GM19023 (cell line): Measurements from ENCODE around the gene ADGRB3.
"Not testable (repeated sequence)": the region's sequence is repeated elsewhere in the genome, so short reads cannot be mapped to it uniquely, and the experiment has no call there.

ENCODE experiments used
- ATAC-seq: cut with Tn5 transposase; IDR thresholded peaks from one replicate; pipeline ENCODE4 v1.9.1; 2021; ENCODE audit warnings: mild to moderate bottlenecking, moderate library complexity; ENCODE audit not compliant: unreplicated experiment

Gene ADGRB3

DNA sequence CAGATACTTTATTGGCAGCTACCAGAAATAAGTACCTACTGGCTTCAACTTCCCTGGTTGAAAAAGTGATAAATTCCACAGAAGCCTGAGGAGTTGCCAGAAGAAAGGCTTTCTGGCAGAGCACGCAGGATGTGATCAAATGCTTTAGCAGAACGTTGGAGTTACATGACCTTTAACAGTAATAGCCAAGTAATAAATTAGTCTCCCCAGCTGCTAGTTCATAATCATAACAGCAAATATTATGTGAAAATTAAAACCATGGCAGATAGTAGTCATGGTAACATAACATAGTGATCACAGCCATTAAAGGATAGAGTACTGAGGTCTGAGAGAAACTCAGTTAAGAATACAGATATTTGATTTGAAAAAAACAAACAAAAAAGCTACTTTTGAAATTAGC lies 567.7 kb downstream of the ADGRB3 start:
- no peak for ATAC-seq

DNA sequence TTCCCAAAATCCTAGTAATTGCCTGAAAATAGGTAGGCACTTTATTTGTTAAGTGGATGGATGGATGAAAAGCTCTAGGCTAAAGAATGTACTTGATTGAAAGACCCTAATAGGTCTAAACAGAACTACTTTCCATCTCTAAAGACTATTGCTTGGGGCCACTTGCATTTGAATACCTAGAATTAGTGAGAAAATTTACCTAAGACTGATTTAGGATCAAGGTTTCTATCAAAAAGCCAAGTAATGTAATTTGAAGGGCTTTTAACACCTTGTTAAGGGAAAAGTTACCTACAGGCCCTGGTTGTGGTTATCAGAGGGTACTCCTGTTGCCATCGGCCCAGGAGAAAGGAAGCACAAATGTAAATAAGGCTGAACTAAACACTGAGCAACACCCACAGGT lies 581.0 kb downstream of the ADGRB3 start:
- ATAC-seq = no peak

DNA sequence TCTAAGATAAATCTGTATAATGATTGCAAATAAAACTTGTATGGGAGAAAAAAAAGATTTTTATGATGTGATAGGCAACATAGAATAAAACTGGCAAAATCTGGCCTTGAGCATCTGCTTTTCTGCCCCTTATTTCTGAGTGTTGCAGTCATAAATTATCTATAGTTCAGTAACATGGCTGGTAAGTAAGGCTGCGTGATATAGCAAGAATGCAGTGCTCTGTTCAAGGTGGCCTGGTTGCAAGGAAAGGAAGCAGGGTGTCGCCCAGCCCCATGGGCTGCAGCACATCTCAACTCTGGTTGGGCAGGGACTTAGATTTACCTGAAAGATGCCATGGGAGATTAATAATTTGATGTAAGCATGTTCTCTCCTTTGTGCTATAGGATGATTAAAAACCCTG lies 582.3 kb downstream of the ADGRB3 start:
- ATAC-seq = no peak

DNA sequence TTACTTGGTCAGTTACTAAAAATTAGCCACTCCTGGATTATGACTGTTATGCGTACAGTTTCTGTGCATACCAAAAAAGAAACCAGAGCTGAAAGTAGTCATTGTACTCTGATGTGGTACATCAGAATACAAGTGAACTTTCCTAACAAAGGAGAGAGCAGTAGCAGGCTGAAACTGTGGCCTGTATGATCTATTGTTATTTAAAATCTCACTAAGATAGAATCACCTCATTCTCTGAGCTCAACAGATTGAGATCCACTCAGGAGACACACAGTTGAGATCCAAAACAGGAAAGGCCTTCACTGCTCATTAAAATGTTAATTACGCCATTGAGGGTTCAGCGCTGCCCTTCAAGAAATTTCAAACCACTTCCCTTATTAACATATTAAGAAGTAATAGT lies 585.3 kb downstream of the ADGRB3 start:
- no peak for ATAC-seq

DNA sequence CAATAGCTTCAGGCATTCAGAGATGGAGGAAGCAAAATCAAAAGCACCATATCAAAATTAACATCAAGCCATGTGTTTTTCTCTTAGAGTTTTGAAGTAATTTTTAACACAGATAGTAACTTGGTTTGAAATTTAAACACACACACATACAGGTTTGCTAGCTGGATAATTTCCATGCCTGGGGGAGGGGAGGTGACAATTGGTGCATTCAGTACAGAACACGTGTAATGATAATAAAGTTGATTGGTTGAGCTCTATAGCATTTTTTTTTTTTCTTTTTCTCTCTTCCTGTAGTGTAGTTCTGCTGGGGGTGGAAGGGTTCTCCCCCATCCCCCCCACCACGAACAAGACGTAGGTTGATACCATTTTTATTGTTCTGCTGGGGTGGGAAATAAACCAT lies 596.9 kb downstream of the ADGRB3 start:
- no peak for ATAC-seq

DNA sequence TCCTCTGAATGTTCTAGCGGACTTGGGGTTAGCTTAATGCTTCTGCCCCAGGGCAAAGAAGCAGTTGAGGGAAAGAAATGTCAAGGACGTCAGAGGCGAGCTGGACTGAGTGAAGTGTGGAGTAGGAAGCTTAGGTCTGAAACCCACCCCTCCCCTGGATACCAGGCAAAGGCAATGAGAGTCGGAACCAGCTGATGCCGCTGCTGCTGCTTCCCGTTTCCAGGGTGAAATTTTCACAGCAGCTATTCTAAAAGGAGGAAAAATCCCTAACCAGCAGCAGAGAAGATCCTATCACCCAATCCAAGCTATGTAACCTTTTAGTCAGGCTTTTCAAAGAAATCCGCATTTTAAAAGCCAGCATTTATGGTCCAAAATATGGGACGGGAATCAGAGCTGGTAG lies 597.4 kb downstream of the ADGRB3 start:
- peak; percentile 14 for ATAC-seq

DNA sequence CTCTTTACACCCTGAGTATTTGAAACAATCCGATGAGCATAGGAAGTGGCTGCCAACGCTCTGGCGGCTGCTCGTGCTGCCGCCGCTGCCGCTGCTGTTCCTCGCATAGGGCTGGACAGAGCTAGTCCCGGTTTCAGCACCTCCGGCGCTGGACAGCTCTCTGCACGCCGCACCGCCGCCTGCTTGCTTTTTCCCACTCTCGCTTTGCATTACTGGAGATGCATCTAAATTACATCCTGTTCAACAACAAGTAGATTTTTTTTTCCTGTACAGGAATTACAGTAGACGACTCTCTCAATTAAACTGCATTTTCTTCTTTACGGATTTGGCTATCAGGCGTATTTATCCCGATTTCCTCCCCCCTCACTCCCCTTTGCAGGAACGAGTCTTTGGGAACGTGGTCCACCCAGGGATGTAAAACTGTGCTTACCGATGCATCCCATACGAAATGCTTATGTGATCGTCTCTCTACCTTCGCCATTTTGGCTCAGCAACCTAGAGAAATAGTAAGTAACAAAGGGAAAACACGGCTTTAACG lies 597.9 kb downstream of the ADGRB3 start:
- ATAC-seq = peak; percentile 98

DNA sequence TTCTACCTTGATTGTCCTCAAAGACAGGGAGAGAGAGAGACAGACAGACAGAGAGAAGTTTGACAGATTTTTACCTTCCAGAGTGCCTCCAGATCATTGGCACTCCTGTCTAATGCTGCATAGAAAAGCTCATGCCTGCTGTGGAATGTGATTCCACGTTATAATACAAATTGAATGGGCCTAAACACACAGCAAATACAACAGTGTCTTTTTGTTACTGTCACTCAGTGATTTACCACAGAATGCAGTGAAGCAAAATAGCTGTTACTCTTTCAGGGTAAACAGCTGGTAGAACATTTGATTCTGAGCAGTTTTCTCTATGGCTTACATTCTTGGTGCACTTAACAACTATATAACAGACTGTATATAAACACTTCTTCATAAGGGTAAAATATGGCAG lies 603.0 kb downstream of the ADGRB3 start:
- ATAC-seq = no peak

DNA sequence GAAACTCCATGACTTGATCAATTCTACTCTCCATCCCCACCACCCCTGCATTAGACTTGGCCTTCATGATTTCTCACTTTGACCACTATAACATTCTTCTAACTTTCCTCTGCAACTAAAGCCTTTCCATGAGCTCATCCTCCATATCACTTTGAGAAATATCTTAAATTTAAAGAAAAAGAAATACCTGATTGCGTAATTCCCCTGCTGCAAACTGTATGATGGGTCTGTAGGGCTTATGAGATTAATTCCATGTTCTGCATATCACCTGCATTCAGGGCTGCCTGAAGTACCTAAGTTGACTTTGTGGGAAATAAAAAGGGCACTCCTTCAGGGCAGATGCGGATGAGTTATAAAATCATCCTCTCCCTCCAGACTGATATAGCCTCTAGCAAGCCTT lies 611.9 kb downstream of the ADGRB3 start:
- no peak for ATAC-seq

DNA sequence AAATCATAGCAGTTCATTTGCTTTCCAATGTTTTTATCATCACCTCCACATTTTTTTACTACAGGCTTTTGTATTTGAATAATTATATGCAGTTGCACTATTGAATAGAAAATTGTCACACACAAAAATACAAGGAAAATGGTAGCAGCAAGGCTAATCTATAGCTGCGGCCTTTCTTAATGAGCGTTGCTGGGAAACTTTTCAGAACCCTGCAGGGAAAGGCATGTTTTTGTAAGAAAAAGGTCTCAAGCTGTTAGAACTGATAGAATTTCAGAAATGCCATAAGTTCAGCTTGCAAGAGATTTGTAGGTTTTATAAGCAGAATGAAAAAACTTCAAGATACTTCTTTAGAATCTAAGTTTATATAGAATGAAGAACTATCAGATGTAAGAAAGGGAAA lies 625.9 kb downstream of the ADGRB3 start:
- ATAC-seq = no peak

DNA sequence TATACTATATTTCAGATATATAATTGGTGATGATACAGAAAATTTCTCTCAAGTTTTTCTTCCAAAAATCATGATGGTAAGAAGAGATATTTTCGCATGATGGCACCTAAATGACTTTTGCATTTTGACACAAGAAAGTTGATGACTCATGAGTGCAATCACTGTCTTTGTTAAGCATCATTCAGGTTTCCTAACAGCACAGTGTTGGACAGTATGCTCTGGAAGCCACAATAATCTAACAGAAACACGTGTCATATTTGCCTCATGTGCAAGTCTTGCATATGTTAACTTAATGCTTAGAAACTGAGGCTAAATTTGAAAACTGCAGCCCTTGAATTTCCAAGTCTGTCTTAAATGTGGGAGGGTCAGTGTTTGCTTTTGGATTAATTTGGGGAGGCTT lies 628.2 kb downstream of the ADGRB3 start:
- ATAC-seq = no peak

DNA sequence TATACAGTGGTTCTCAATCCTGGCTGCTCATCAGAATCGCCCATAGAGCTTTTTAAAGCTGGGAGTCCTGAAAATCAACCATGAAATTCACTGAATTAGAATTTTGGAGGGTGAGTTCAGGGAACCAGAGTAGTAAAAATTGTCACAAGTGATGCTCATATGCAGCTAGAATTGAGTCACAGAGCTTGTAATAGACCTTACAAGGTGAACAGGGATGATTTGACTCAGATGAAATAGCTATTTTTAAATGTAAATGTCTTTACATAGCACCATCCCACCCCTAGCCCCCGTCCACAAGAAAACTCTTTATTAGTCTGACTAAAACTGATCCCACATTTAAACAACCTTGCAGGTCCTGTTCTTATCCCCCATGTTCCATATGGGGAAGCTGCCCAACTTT lies 630.0 kb downstream of the ADGRB3 start:
- no peak for ATAC-seq

DNA sequence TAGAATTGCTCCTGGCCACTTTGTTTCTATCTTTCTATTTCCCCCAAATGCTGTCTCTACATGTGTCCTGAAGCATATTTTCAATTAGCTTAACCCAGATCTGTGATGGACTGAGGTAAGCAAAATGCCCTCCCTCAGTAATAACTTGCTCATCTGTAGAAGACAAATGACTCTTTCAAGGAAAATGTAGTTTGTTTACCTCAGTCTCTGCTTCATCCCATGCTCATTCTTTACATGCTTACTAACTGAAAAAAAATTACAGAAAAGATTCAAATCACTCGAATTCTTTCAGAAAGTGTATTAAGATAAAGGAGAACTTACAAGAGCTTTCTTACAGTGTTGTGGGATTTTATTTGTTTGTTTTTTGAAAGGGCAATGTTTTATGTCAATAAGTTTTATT lies 630.6 kb downstream of the ADGRB3 start:
- ATAC-seq = no peak

DNA sequence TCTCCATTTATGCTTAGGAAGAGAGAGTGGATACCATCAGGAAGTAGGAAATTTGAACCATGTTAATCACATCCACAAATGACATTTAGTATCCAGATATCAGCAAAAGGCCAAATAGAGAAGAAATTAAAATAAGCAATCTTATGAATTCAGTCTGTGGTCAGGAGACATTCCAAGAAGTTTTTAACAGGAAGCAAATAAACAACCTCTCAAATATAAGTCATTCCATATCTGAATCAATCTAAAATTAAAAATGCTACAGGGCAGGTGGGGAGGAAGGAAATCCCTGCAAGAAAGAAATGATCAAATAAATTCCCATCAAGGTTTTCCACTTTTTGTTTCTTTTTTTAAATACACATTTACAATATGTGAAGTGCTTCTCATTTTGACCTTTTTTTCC lies 641.1 kb downstream of the ADGRB3 start:
- no peak for ATAC-seq

DNA sequence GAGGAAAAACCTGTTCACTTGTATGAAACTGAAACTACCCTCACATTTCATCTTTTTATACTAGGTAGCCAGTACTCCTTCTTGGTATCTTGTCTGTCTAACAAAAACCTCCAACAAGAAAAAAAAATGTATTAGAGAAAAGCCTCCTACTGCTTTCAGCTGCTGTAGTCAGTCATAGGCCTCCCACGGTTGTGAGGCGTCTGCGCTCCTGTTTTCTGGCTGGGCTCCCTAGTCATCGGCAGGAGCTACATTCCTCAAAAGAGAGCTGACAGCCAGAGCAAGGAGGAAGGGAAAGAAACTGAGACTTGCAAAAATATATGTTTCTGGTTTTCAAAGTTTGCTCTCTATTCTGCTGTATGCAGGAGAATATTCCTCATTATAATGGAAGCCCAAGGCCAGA lies 644.7 kb downstream of the ADGRB3 start:
- ATAC-seq = no peak

DNA sequence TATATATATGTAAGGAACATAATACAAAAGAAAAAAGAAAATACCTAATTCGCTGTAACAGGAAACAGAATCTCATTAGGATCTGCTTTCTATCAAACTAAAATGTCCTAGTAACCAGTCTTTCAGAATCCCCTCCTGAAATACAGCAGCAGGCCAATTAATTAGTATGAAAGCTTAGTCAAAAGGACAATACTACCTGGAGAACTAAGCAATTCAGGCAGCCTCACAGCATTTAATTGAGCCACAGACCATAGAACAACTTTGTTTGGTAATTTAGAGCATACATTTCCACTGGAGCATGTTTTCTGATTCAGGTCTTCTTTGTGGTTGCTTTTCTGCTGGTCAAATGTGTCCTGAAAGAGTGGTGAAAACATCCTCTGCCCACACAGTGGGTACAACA lies 645.8 kb downstream of the ADGRB3 start:
- ATAC-seq = no peak

DNA sequence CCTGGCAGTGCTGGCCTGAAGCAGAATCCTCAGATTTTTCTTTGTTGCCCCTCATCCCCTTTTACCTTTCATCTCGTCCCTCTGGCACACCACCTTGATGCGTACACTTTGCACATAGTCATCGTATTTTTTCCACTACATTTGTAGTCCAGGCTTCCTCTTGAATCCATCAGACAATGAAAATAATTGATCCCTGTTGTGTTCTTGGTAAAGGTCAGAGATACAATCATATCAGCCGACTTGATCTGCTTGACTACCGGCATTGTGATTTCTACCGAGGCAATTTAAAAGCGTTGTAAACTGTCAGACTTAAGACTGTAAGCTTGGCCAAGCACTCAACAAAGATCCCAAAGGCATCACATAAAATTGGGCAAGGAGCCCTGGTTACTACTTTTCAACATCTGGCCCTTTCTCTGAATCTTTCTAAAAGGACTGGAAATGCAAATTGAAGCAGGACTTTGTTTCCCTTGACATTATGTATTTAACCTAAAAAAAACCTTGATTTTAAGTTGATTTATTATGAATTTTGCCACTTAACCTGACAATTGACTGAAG lies 649.2 kb downstream of the ADGRB3 start:
- ATAC-seq = no peak

DNA sequence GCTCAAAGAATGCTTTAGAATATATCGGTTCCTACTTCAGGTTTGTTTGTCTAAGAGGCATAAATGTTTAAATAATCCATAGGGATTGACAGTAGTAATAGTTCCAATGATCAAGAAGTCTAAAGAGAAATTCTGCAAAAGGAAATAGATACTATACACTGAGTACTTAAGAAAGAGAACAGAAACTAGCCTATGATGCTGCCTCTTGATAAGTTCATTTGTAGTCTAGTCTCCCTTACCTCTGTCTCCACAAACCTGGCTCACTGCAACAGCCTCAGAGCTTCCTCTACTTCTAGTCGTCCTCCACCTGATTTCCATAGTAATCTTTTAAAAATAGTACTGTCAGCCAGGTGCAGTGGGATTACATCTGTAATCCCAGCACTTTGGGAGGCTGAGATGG lies 650.0 kb downstream of the ADGRB3 start:
- ATAC-seq = no peak

DNA sequence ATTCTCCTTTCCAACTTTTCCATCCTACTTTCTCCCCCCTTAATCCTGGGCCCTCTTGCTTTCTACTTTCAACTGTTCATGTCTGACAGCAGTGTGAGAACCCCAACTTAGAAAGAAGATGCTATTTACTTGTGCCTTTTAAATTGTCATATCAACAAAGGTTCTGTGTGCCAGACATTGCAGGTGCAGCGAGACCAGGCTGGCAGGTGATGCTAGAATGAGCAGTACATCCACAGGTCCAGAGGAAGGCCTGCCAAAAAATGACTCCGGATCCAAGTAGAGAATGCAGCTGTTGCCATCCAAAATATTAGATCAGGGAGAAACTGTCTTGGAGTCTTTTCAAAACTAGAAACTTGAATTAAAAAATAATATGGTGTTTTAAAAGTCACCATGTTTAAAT lies 651.2 kb downstream of the ADGRB3 start:
- no peak for ATAC-seq

DNA sequence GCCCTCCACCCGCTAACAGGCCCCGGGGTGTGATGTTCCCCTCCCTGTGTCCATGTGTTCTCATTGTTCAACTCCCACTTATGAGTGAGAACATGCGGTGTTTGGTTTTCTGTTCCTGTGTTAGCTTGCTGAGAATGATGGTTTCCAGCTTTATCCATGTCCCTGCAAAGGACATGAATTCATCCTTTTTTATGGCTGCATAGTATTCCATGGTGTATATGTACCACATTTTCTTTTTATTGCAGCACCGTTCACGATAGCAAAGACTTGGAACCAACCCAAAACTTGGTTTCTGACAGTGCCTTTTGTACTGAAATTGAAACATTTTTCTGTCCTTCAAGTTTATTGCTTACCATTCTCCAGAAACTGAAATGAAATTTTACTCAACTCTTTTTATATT lies 653.1 kb downstream of the ADGRB3 start:
- not testable (repeated sequence) for ATAC-seq

DNA sequence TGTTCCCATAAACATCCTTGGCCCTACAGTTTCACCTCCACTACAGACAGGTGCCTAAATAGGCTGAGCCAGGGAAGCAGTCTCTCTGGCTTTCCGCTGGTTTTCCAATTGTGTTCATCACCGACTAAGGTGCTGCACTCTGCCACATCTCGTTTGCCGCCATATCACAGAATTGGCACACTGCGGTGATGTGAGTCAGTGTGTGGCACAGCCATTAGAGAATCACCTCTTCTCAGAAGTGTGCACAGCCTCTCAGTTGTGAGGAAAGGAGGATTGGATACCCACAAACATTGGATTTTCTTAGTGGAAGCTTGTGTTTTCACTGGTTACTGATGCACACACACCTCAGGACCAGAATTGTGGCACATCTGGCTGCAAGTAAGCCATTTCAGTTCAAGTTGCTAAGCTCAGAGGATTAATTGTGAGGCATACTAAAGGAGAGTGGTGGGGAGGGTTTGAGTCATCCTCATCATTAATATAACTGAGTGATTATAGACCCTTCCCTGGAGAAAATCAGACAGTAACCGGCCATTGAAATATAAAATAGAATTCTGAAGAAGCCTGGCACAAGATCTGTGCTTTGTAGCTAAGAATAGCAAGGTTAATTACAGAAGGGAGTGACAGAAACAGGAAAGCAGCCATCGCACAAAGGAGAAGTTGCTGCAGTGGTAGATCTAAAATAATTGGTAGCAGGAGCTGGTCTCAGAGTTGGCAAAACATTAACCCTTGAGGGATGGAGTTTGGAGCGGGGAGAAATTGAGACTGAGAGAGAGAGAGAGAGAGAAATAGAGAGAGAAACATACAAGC lies 654.8 kb downstream of the ADGRB3 start:
- no peak for ATAC-seq

DNA sequence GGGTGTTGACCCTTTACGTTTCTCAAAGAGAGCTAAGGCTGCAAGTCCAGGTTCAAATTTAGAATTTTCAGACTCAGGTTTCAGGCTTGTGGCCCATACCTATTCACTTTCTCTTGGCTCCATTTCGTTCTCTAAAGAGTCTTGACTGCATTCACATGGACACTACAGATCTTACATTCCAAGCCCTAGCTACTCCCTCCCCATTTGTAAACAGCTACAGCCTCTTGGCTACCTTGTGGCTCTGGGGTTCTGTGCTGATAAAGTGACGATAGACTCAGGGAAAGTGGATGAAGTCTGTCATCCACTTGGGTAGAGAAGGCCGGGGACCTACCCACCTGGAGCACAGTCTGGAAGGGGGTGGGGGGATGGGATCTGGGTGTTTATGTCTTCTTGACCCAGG lies 658.4 kb downstream of the ADGRB3 start:
- no peak for ATAC-seq

DNA sequence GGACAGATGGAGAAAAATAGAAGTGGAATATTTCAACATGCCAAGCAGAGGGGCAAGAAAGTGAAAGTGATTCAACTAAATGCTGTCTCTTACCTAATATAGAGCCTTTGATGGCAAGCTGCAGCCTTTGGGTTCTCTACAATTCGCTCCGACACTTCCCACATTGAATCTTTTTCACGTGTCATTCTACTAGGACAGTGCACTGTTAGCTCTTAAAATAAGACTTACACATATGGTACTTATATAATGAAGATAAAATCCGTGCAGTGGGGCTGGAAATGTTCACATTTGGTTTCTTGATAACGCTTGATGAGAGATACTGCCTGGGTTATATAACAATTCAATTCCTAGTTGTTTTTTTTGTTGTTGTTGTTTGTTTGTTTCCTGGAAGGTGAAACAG lies 659.3 kb downstream of the ADGRB3 start:
- no peak for ATAC-seq
